Tibial artery (tissue), 4 donors: ENCODE data around the gene SRBD1.

Experiments used
- DNase-seq, 2 donors: peaks; one replicate each; pipeline ENCODE4 v3.0.0-alpha.2; 2019
- H3K27ac ChIP-seq, 2 donors: fragments of 200-600 bp; sonication (generic) in 1 of 2; 1 replicate in 1 of 2; 2 replicates in 1 of 2; pipeline ENCODE4 v1.5.1; 2018 to 2019; ENCODE audit warnings: mild to moderate bottlenecking in 1 of 2
- H3K27me3 ChIP-seq, 2 donors: fragments of 200-600 bp; sonication (generic) in 1 of 2; one replicate each; pipeline versions ENCODE4 v1.5.1 to v1.6.0; 2016 to 2019
- H3K36me3 ChIP-seq, 3 donors: fragments of 200-600 bp; sonication (generic) in 2 of 3; one replicate each; pipeline ENCODE4 v1.5.1; 2016 to 2019; ENCODE audit warnings: mild to moderate bottlenecking in 2 of 3
- H3K4me1 ChIP-seq, 4 donors: fragments of 200-600 bp; sonication (generic) in 2 of 4; 1 replicate in 3 of 4; 2 replicates in 1 of 4; pipeline ENCODE4 v1.5.1; 2016 to 2019
- H3K4me3 ChIP-seq, 2 donors: fragments of 200-600 bp; sonication (generic) in 1 of 2; 1 replicate in 1 of 2; 2 replicates in 1 of 2; pipeline ENCODE4 v1.5.1; 2018 to 2019; ENCODE audit warnings: mild to moderate bottlenecking in 2 of 2
- H3K9me3 ChIP-seq, 3 donors: fragments of 200-600 bp; sonication (generic) in 1 of 3; one replicate each; pipeline ENCODE4 v1.5.1; 2016 to 2019
- intact Hi-C: fragments of 100-400 bp; cut with DNase I; formaldehyde crosslinking; loops from one replicate; pipeline ENCODE4 v1.15.0; 2023; ENCODE audit warnings: low total_unique reads
- TF ChIP-seq, protein P1 (sequence below), 2 experiments: fragments of 200-600 bp in 1 of 2; fragments of 450-650 bp in 1 of 2; IDR thresholded peaks; one replicate each; pipeline ENCODE4 v1.5.1; 2017 to 2019; ENCODE audit warnings: antibody characterized with exemption in 2 of 2, mild to moderate bottlenecking in 1 of 2, moderate library complexity in 1 of 2

Gene SRBD1

DNA sequence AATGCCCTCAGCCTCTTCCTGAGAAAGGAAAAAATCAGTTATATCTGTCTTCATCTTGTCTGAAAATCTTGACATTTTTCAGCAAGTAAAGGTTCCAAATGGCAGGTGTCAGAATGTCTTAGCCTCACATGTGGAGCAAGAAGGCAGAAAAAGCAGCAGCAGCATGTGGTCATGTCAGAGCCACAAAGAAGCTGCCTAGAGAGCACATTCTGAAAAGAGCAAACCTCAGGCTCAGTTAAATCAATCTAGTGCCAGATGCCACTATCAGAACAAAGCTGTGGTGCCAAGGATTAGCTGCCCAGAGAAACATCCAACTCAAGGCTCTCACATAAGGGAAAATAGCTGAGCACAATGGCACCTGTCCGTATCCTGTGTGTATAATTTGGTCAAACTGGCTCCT is 105.9 kb downstream of the SRBD1 start:
- DNase-seq, result no peak
- H3K4me3 ChIP-seq, result no peak overlapping the region
- peaks cover 0 to 7% (median 0%) of the 10 kb centered on the region in 4 donors for H3K4me1 ChIP-seq
- no peak overlapping the region for H3K27ac ChIP-seq
- peaks cover 0 to 5% (median 0%) of the 10 kb centered on the region in 3 donors for H3K9me3 ChIP-seq
- TF ChIP-seq, protein P1, sequence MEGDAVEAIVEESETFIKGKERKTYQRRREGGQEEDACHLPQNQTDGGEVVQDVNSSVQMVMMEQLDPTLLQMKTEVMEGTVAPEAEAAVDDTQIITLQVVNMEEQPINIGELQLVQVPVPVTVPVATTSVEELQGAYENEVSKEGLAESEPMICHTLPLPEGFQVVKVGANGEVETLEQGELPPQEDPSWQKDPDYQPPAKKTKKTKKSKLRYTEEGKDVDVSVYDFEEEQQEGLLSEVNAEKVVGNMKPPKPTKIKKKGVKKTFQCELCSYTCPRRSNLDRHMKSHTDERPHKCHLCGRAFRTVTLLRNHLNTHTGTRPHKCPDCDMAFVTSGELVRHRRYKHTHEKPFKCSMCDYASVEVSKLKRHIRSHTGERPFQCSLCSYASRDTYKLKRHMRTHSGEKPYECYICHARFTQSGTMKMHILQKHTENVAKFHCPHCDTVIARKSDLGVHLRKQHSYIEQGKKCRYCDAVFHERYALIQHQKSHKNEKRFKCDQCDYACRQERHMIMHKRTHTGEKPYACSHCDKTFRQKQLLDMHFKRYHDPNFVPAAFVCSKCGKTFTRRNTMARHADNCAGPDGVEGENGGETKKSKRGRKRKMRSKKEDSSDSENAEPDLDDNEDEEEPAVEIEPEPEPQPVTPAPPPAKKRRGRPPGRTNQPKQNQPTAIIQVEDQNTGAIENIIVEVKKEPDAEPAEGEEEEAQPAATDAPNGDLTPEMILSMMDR (IDR thresholded peaks at IDR 0.05), result no peak
- intact Hi-C loops, result no loop called here
- peaks cover 0 to 8% (median 0%) of the 10 kb centered on the region in 3 donors for H3K36me3 ChIP-seq
- H3K27me3 ChIP-seq, result no peaks in the 10 kb centered on the region

DNA sequence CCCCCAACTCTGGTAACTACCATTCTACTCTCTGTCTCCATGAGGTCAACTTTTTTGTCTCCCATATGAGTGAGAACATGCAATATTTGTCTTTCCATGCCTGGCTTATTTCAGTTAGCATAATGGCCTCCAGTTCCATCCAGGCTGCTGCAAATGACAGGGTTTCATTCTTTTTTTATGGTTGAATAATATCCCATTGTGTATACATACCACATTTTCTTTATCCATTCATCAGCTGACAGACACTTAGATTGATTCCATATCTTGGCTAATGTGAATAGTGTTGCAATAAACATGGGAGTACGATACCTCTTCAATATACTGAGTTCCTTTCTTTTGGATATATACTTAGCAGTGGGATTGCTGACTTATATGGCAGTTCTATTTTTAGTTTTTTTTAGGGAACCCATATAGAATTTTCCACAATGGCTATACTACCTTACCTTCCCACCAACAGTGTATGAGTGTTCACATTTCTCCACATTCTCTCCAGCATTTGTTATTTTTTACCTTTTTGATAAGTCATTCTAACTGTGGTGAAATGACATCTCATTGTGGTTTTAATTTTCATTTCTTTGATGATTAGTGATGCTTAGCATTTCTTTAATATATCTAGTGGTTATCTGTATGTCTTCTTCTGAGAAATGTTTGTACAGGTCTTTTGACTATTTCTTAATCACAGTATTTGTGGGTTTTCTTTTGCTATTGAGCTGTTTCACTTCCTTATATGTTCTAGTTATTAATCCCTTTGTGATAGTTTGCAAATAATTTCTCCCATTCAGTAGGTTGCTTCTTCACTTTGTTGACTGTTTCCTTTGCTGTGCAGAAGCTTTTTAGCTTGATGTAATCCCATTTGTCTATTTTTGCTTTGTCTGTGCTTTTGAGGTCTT is 112.2 kb downstream of the SRBD1 start:
- intact Hi-C loops, result loop anchor here (10.0 kb wide), 1 partner anchor 474 kb away; no protein-coding TSS in a partner anchor
- Histone ChIP-seq H3K36me3 (peaks cover 0 to 8% (median 0%) of the 10 kb centered on the region in 3 donors), H3K27ac (no peak overlapping the region), H3K4me1 (no peaks in the 10 kb centered on the region), H3K4me3 (no peak overlapping the region), H3K27me3 (no peaks in the 10 kb centered on the region), H3K9me3 (peaks cover 0 to 5% (median 0%) of the 10 kb centered on the region in 3 donors)
- TF ChIP-seq, protein P1 (IDR thresholded peaks at IDR 0.05), result no peak
- DNase-seq, result no peak

DNA sequence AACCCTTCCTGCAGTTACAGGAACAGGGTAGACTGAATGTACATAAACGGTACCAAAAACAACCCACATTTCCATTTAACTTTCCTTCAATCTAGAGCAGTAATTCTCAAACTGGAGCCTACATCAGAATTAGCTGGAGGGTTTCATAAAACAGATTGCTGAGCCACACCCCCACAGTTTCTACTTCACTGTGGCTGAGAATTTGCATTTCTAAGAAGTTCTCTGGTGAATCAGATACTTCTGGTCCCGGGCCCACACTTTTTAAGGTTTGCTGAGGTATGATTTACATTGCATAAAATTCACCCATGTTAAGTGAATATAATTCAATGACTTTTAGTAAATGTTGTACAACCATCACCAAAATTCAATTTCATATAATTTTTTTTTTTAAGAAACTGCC is 113.7 kb downstream of the SRBD1 start:
- H3K27me3 ChIP-seq, result no peaks in the 10 kb centered on the region
- H3K4me1 ChIP-seq, result no peaks in the 10 kb centered on the region
- intact Hi-C loops, result loop anchor here (2.0 to 10.0 kb wide), 2 partner anchors 473 to 515 kb away; no protein-coding TSS in a partner anchor
- DNase-seq, result no peak
- no peak overlapping the region for H3K4me3 ChIP-seq
- H3K27ac ChIP-seq, result no peak overlapping the region
- H3K9me3 ChIP-seq, result peaks cover 0 to 5% (median 0%) of the 10 kb centered on the region in 3 donors
- H3K36me3 ChIP-seq, result peaks cover 0 to 8% (median 0%) of the 10 kb centered on the region in 3 donors
- TF ChIP-seq, protein P1 (IDR thresholded peaks at IDR 0.05), result no peak

DNA sequence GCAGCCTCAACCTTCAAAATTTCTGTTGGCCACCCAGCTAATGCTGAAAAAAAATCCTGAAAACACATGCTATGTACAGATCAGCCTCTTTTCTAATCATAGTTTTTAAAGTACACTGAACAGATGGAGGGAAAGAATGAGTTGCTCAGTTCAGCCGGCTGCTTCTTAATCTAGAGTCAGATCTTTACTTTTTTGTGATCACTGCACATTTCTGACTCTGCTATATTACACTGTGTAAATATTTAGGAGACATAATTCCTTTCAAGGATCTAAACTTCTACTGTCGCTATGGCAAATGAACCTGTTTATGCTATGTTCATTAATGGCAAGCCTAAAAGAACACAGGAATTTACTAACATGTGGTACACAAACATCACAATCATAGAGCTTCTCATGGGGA is 114.2 kb downstream of the SRBD1 start:
- no peak overlapping the region for H3K27ac ChIP-seq
- H3K9me3 ChIP-seq, result peaks cover 0 to 5% (median 0%) of the 10 kb centered on the region in 3 donors
- H3K4me1 ChIP-seq, result no peaks in the 10 kb centered on the region
- DNase-seq, result no peak
- intact Hi-C loops, result loop anchor here (2.0 to 10.0 kb wide), 2 partner anchors 472 to 514 kb away; no protein-coding TSS in a partner anchor
- peaks cover 0 to 8% (median 0%) of the 10 kb centered on the region in 3 donors for H3K36me3 ChIP-seq
- H3K4me3 ChIP-seq, result no peak overlapping the region
- no peaks in the 10 kb centered on the region for H3K27me3 ChIP-seq
- TF ChIP-seq, protein P1 (IDR thresholded peaks at IDR 0.05), result no peak

DNA sequence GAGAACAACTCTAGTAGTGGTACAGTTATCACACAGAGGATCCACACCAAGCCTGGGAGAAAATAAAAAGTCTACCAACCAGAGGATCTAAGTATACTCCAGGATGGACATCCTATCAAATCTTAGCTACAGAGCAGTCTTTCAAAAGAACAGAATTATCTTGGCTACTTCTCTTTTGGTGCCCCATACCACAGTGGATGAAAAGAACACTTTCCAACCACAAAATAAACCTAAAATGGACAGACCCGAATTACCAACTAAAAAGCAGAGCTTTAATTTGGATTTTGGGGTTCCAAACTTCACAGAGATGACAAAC is 116.1 kb downstream of the SRBD1 start:
- intact Hi-C loops, result loop anchor here (10.0 kb wide), 1 partner anchor 470 kb away; no protein-coding TSS in a partner anchor
- Histone ChIP-seq H3K36me3 (no peaks in the 10 kb centered on the region), H3K9me3 (no peaks in the 10 kb centered on the region), H3K4me1 (no peaks in the 10 kb centered on the region), H3K27me3 (no peaks in the 10 kb centered on the region), H3K27ac (no peak overlapping the region), H3K4me3 (no peak overlapping the region)
- TF ChIP-seq, protein P1 (IDR thresholded peaks at IDR 0.05), result no peak
- no peak for DNase-seq
